GM23248 (cell line): ENCODE data around the gene DBI.

Source experiments
- EZH2 ChIP-seq: fragments of 200-600 bp; sonication (generic); IDR thresholded peaks from 2 replicates; pipeline ENCODE4 v1.6.1; 2018; ENCODE audit warnings: antibody characterized with exemption, mild to moderate bottlenecking; ENCODE audit not compliant: insufficient read depth, poor library complexity, severe bottlenecking
- EZH2phosphoT487 ChIP-seq: fragments of 200-600 bp; sonication (generic); IDR thresholded peaks from 2 replicates; pipeline ENCODE4 v1.6.1; 2018; ENCODE audit warnings: antibody characterized with exemption, moderate library complexity, mild to moderate bottlenecking, low read depth; ENCODE audit not compliant: insufficient read depth

DNA sequence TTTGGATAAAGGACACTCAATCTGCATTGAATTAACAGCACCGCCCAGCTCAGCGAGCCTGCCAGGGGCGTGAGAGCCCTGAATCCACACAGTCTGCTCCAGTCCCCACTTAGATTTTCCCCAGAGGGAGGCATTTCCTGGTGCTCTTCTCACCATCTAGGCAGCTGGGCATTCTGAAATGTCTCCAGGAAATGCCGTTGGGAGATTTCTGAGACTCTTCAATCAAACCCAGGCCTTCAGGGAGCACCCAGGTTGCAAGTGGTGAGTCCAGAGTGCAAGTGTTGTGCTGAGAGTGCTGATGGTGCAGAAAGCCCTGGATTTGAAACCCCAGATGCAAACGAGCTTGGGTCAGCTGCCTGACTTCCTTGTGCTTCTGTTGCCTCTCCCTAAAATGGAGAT is 41.4 kb downstream of the DBI start:
- TF ChIP-seq EZH2phosphoT487: no peak
- TF ChIP-seq EZH2: no peak
